SK-N-SH treated with all-trans-retinoic acid at 6 μM for 48 hours (cell line): ENCODE measurements around the gene SMG9.

Source experiments
- ATAC-seq: fragments of 200-7000 bp; cut with Tn5 transposase; 3 replicates; pipeline ENCODE4 v1.9.1; 2020; ENCODE audit warnings: mild to moderate bottlenecking, moderate library complexity
- ARNTL ChIP-seq: fragments of 450-650 bp; formaldehyde crosslinking; IDR thresholded peaks from 2 replicates; pipeline ENCODE4 v1.5.0; 2020; ENCODE audit warnings: low read depth, mild to moderate bottlenecking, moderate library complexity, borderline replicate concordance
- BACH2 ChIP-seq: fragments of 250-450 bp; sonication (Bioruptor Pico); IDR thresholded peaks from 2 replicates; pipeline ENCODE4 v1.9.0; 2021; ENCODE audit warnings: mild to moderate bottlenecking, borderline replicate concordance
- CSDC2 ChIP-seq: fragments of 250-450 bp; sonication (Bioruptor Pico); IDR thresholded peaks from 2 replicates; pipeline ENCODE4 v1.5.0; 2020; ENCODE audit warnings: mild to moderate bottlenecking, moderate library complexity
- ESRRG ChIP-seq: fragments of 250-450 bp; sonication (Bioruptor Pico); IDR thresholded peaks from 2 replicates; pipeline ENCODE4 v1.6.1; 2021; ENCODE audit warnings: mild to moderate bottlenecking
- GLIS3 ChIP-seq: fragments of 250-450 bp; sonication (Bioruptor Pico); IDR thresholded peaks from 2 replicates; pipeline ENCODE4 v1.5.0; 2020; ENCODE audit warnings: mild to moderate bottlenecking, moderate library complexity
- ISL1 ChIP-seq: fragments of 250-450 bp; sonication (Bioruptor Pico); IDR thresholded peaks from 2 replicates; pipeline ENCODE4 v2.1.2; 2022; ENCODE audit warnings: mild to moderate bottlenecking, moderate library complexity
- OSR1 ChIP-seq: fragments of 250-450 bp; sonication (Bioruptor Pico); IDR thresholded peaks from 2 replicates; pipeline ENCODE4 v1.8.0; 2022; ENCODE audit warnings: moderate library complexity, mild to moderate bottlenecking, inconsistent platforms
- PATZ1 ChIP-seq: fragments of 250-450 bp; sonication (Bioruptor Pico); IDR thresholded peaks from 2 replicates; pipeline ENCODE4 v1.8.0; 2020; ENCODE audit warnings: mild to moderate bottlenecking, moderate library complexity, borderline replicate concordance
- PPARA ChIP-seq: fragments of 250-450 bp; sonication (Bioruptor Pico); IDR thresholded peaks from 2 replicates; pipeline ENCODE4 v1.5.0; 2020; ENCODE audit warnings: mild to moderate bottlenecking, borderline replicate concordance
- RARB ChIP-seq: fragments of 250-450 bp; sonication (Bioruptor Pico); IDR thresholded peaks from 2 replicates; pipeline ENCODE4 v1.8.0; 2021; ENCODE audit warnings: mild to moderate bottlenecking, moderate library complexity
- SNAI2 ChIP-seq: fragments of 250-450 bp; sonication (Bioruptor Pico); IDR thresholded peaks from 2 replicates; pipeline ENCODE4 v1.5.0; 2020; ENCODE audit warnings: mild to moderate bottlenecking, moderate library complexity
- TCF4 ChIP-seq: fragments of 250-450 bp; sonication (Bioruptor Pico); IDR thresholded peaks from 2 replicates; pipeline ENCODE4 v1.8.0; 2021; ENCODE audit warnings: mild to moderate bottlenecking, moderate library complexity, borderline replicate concordance
- TSHZ2 ChIP-seq: fragments of 250-450 bp; sonication (Bioruptor Pico); IDR thresholded peaks from 2 replicates; pipeline ENCODE4 v1.5.0; 2020; ENCODE audit warnings: mild to moderate bottlenecking, moderate library complexity
- ZFP3 ChIP-seq: fragments of 250-450 bp; sonication (Bioruptor Pico); IDR thresholded peaks from 2 replicates; pipeline ENCODE4 v1.5.0; 2020; ENCODE audit warnings: mild to moderate bottlenecking, moderate library complexity
- ZNF70 ChIP-seq: fragments of 450-650 bp; formaldehyde crosslinking; IDR thresholded peaks from 2 replicates; pipeline ENCODE4 v1.5.0; 2020; ENCODE audit warnings: mild to moderate bottlenecking, moderate library complexity
- ZNF8 ChIP-seq: fragments of 450-650 bp; formaldehyde crosslinking; IDR thresholded peaks from 2 replicates; pipeline ENCODE4 v1.5.0; 2020; ENCODE audit warnings: mild to moderate bottlenecking, moderate library complexity
- TF ChIP-seq, protein P1 (sequence below): fragments of 250-450 bp; sonication (Bioruptor Pico); IDR thresholded peaks from 2 replicates; pipeline ENCODE4 v1.5.1; 2020; ENCODE audit warnings: low read depth, mild to moderate bottlenecking, moderate library complexity
- TF ChIP-seq, protein P2 (sequence below): fragments of 250-450 bp; sonication (Bioruptor Pico); IDR thresholded peaks from 2 replicates; pipeline ENCODE4 v1.8.0; 2021; ENCODE audit warnings: low read depth, mild to moderate bottlenecking, moderate library complexity, borderline replicate concordance

SMG9 gene

GRCh38 chr19:43784981-43785808 lies 30.4 kb upstream of the SMG9 start:
- peak; percentile 83 for ATAC-seq

GRCh38 chr19:43784241-43784980 lies 29.6 kb upstream of the SMG9 start:
- TF ChIP-seq PATZ1 (CRISPR knock-in tag) (peak; percentile 46; the same call in 1 of the 2 replicates), ARNTL (CRISPR knock-in tag) (no peak)
- TF ChIP-seq, all 23 proteins: peak for 1
- ATAC-seq = peak; percentile 86

More at GRCh38 chr19:43784981-43785808, 30.4 kb upstream of the SMG9 start:
- TF ChIP-seq, protein P1, sequence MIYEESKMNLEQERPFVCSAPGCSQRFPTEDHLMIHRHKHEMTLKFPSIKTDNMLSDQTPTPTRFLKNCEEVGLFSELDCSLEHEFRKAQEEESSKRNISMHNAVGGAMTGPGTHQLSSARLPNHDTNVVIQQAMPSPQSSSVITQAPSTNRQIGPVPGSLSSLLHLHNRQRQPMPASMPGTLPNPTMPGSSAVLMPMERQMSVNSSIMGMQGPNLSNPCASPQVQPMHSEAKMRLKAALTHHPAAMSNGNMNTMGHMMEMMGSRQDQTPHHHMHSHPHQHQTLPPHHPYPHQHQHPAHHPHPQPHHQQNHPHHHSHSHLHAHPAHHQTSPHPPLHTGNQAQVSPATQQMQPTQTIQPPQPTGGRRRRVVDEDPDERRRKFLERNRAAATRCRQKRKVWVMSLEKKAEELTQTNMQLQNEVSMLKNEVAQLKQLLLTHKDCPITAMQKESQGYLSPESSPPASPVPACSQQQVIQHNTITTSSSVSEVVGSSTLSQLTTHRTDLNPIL = no peak
- TF ChIP-seq, protein P2, sequence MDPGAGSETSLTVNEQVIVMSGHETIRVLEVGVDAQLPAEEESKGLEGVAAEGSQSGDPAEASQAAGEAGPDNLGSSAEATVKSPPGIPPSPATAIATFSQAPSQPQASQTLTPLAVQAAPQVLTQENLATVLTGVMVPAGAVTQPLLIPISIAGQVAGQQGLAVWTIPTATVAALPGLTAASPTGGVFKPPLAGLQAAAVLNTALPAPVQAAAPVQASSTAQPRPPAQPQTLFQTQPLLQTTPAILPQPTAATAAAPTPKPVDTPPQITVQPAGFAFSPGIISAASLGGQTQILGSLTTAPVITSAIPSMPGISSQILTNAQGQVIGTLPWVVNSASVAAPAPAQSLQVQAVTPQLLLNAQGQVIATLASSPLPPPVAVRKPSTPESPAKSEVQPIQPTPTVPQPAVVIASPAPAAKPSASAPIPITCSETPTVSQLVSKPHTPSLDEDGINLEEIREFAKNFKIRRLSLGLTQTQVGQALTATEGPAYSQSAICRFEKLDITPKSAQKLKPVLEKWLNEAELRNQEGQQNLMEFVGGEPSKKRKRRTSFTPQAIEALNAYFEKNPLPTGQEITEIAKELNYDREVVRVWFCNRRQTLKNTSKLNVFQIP = no peak
- TF ChIP-seq ESRRG (CRISPR knock-in tag) (no peak), BACH2 (CRISPR knock-in tag) (no peak), GLIS3 (no peak), TSHZ2 (CRISPR knock-in tag) (no peak), ZNF70 (no peak), ARNTL (CRISPR knock-in tag) (no peak)

GRCh38 chr19:43783636-43784035 lies 28.9 kb upstream of the SMG9 start:
- no peak for ATAC-seq
- TF ChIP-seq, protein P2 = no peak
- TF ChIP-seq OSR1 (CRISPR knock-in tag) (no peak), ZNF70 (no peak), ESRRG (CRISPR knock-in tag) (no peak), RARB (CRISPR knock-in tag) (no peak), ISL1 (CRISPR knock-in tag) (no peak), BACH2 (CRISPR knock-in tag) (no peak), ARNTL (CRISPR knock-in tag) (no peak), CSDC2 (no peak), PATZ1 (CRISPR knock-in tag) (no peak), TCF4 (no peak), TSHZ2 (CRISPR knock-in tag) (no peak), SNAI2 (CRISPR knock-in tag) (no peak), ZNF8 (CRISPR knock-in tag) (no peak), ZFP3 (CRISPR knock-in tag) (no peak), PPARA (CRISPR knock-in tag) (no peak)
